Endothelial cell of umbilical vein (primary cell): Measurements from ENCODE around the gene RTN3. TPM values are rescaled to one million over a fixed set of nuclear protein-coding genes. Genes with fewer than 3 reads are reported as not detected.

Experiments
- BruUV-seq: library from RNA; stranded (reverse); fragments of 400-500 nt; replicated peaks from 2 replicates; lab custom pipeline; 2021; lab: Mats Ljungman, UMichigan
- CTCF ChIA-PET: fragments of 300-600, 350-600 bp; sonication (Branson Sonifier 250); formaldehyde crosslinking; loops from one replicate; lab custom pipeline; 2021; ENCODE audit warnings: antibody characterized with exemption, inconsistent platforms; lab: Charles Lee
- POLR2A ChIA-PET: fragments of 300-600, 350-600 bp; sonication (Branson Sonifier 250); formaldehyde crosslinking; loops from one replicate; lab custom pipeline; 2021; ENCODE audit warnings: antibody characterized with exemption, inconsistent platforms; lab: Charles Lee
- DNase-seq: peaks from one replicate; pipeline ENCODE4 v3.0.0-alpha.2; 2011; ENCODE audit warnings: low read depth, low spot score
- FAIRE-seq: peaks from 2 replicates; lab custom pipeline; 2011; peaks lifted over from hg19 to GRCh38; lab: Jason Lieb, UNC
- H2AFZ ChIP-seq: 2 replicates; pipeline ENCODE4 v1.6.0; 2012; ENCODE audit warnings: low read depth, low read length, control low read depth, inconsistent platforms
- H3K27ac ChIP-seq: 2 replicates; pipeline ENCODE4 v1.5.1; 2011; ENCODE audit warnings: low read depth, mild to moderate bottlenecking, control low read depth, low read length, moderate library complexity; ENCODE audit not compliant: insufficient read depth
- H3K27me3 ChIP-seq, 2 experiments: 2 replicates each; pipeline versions ENCODE4 v1.6.0 to v1.6.1; 2011; ENCODE audit warnings: low read length in 2 of 2, mixed read lengths in 1 of 2; ENCODE audit not compliant: control insufficient read depth in 2 of 2, insufficient read depth in 2 of 2
- H3K36me3 ChIP-seq, 2 experiments: 2 replicates in 1 of 2; 3 replicates in 1 of 2; pipeline ENCODE4 v1.5.1; 2011; ENCODE audit warnings: low read length in 2 of 2, mild to moderate bottlenecking in 1 of 2, moderate library complexity in 1 of 2; ENCODE audit not compliant: control insufficient read depth in 2 of 2, insufficient read depth in 2 of 2; ENCODE audit errors: extremely low read depth in 1 of 2
- H3K4me1 ChIP-seq: 3 replicates; pipeline ENCODE4 v1.5.1; 2011; ENCODE audit warnings: mild to moderate bottlenecking, low read length; ENCODE audit not compliant: control insufficient read depth, insufficient read depth; ENCODE audit errors: extremely low read depth
- H3K4me2 ChIP-seq: 2 replicates; pipeline ENCODE4 v1.6.1; 2011; ENCODE audit warnings: low read length, control low read depth, mixed read lengths; ENCODE audit not compliant: insufficient read depth
- H3K4me3 ChIP-seq, 3 experiments: fragments of 200-600 bp in 1 of 3; sonication (generic), shearing (Covaris generic) in 1 of 3; replicated peaks in 1 of 3; 2 replicates each; pipeline ENCODE4 v1.5.1; 2011 to 2016; ENCODE audit warnings: control low read depth in 3 of 3, low read length in 3 of 3, mild to moderate bottlenecking in 2 of 3, inconsistent platforms in 1 of 3, low read depth in 1 of 3, moderate library complexity in 1 of 3; ENCODE audit not compliant: insufficient read depth in 1 of 3
- H3K79me2 ChIP-seq: 2 replicates; pipeline ENCODE4 v1.6.0; 2012; ENCODE audit warnings: low read length, inconsistent platforms; ENCODE audit not compliant: control insufficient read depth, insufficient read depth
- H3K9ac ChIP-seq: replicated peaks from 2 replicates; pipeline ENCODE3; 2011; ENCODE audit warnings: low read length, control low read depth; ENCODE audit not compliant: insufficient read depth; ENCODE audit errors: extremely low read depth
- H3K9me1 ChIP-seq: replicated peaks from 3 replicates; pipeline ENCODE4 v1.6.0; 2011; ENCODE audit warnings: mild to moderate bottlenecking, low read length; ENCODE audit not compliant: control insufficient read depth, insufficient read depth; ENCODE audit errors: extremely low read depth
- H3K9me3 ChIP-seq: replicated peaks from 2 replicates; pipeline ENCODE4 v1.5.1; 2012; ENCODE audit warnings: low read length, inconsistent platforms; ENCODE audit not compliant: control insufficient read depth, insufficient read depth
- H4K20me1 ChIP-seq: replicated peaks from 2 replicates; pipeline ENCODE3; 2011; ENCODE audit warnings: mild to moderate bottlenecking, low read length; ENCODE audit not compliant: control insufficient read depth, insufficient read depth; ENCODE audit errors: extremely low read depth
- FOS ChIP-seq: IDR thresholded peaks from 2 replicates; pipeline ENCODE4 v1.6.1; 2011; ENCODE audit warnings: mild to moderate bottlenecking, low read length, moderate library complexity, borderline replicate concordance; ENCODE audit not compliant: insufficient read depth
- MYC ChIP-seq: IDR thresholded peaks from one replicate; pipeline ENCODE4 v1.6.1; 2011; ENCODE audit warnings: mild to moderate bottlenecking, low read depth, low read length
- POLR2A ChIP-seq: IDR thresholded peaks from 2 replicates; pipeline ENCODE4 v1.6.1; 2012; ENCODE audit warnings: low read depth, mild to moderate bottlenecking, control low read depth, low read length
- dilution Hi-C: fragments of 300-500 bp; cut with MboI; formaldehyde crosslinking; loops from one replicate; pipeline ENCODE4 v1.15.0; 2019; ENCODE audit warnings: low sequenced_read_pairs; ENCODE audit not compliant: extremely low pct_ligation_motif_present
- intact Hi-C: fragments of 100-400 bp; cut with micrococcal nuclease; formaldehyde crosslinking; loops from one replicate; pipeline ENCODE4 v1.10.0; 2022
- polyA plus RNA-seq, 4 experiments: library from polyadenylated mRNA; depleted of rRNA in 3 of 4; stranded (reverse) in 3 of 4; unstranded in 1 of 4; fragments of >200 nt; gene quantifications; 2 replicates each; pipeline versions ENCODE4 v1.2.1 to v1.2.3, GENCODE V29; 2011 to 2012; ENCODE audit warnings: missing spikeins in 1 of 4
- total RNA-seq: library from RNA; stranded (reverse); gene quantifications from 2 replicates; pipeline ENCODE4 v1.2.3, GENCODE V29; 2021
- TF ChIP-seq, protein P1 (sequence below), 2 donors: IDR thresholded peaks; 1 replicate in 1 of 2; 2 replicates in 1 of 2; pipeline ENCODE4 v1.5.1; 2011; ENCODE audit warnings: low read length in 2 of 2, mild to moderate bottlenecking in 2 of 2, moderate library complexity in 2 of 2, control low read depth in 1 of 2, inconsistent platforms in 1 of 2, low read depth in 1 of 2; ENCODE audit not compliant: insufficient read depth in 1 of 2; ENCODE audit errors: extremely low read depth in 1 of 2

Gene RTN3
- total and polyA plus RNA-seq, 2 donors (not counting 3 experiments of a cell fraction or from before 2014, with no cell fraction given) = 90.6 to 112 TPM

GRCh38 chr11:63738720-63739360 is 57.5 kb downstream of the RTN3 start:
- TF ChIP-seq, protein P1, sequence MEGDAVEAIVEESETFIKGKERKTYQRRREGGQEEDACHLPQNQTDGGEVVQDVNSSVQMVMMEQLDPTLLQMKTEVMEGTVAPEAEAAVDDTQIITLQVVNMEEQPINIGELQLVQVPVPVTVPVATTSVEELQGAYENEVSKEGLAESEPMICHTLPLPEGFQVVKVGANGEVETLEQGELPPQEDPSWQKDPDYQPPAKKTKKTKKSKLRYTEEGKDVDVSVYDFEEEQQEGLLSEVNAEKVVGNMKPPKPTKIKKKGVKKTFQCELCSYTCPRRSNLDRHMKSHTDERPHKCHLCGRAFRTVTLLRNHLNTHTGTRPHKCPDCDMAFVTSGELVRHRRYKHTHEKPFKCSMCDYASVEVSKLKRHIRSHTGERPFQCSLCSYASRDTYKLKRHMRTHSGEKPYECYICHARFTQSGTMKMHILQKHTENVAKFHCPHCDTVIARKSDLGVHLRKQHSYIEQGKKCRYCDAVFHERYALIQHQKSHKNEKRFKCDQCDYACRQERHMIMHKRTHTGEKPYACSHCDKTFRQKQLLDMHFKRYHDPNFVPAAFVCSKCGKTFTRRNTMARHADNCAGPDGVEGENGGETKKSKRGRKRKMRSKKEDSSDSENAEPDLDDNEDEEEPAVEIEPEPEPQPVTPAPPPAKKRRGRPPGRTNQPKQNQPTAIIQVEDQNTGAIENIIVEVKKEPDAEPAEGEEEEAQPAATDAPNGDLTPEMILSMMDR (IDR thresholded peaks at IDR 0.05; ENCODE audit: extremely low read depth in 1 of 2, insufficient read depth in 1 of 2, low read depth in 1 of 2, low read length in 2 of 2) = peak; percentile 67 to 75
- TF ChIP-seq FOS = no peak
- no peak for TF ChIP-seq MYC
- TF ChIP-seq POLR2A = no peak

More at GRCh38 chr11:63738720-63739360, 57.5 kb downstream of the RTN3 start:
- H3K9me1 ChIP-seq = no peaks in the 10 kb centered on the region
- no peaks in the 10 kb centered on the region for H3K9me3 ChIP-seq
- no peaks in the 10 kb centered on the region for H3K27me3 ChIP-seq
- dilution Hi-C loops (no loop called here), intact Hi-C loops (loop anchor here (1.0 kb wide), 4 partner anchors 58 to 260 kb away; partner anchors contain the start of genes ATL3 and RTN3)
- H3K9ac ChIP-seq = no peak overlapping the region
- H3K4me3 ChIP-seq = no peak overlapping the region
- BruUV-seq = no TSS peak
- H3K79me2 ChIP-seq = peaks cover 14% of the 10 kb centered on the region
- no peaks in the 10 kb centered on the region for H4K20me1 ChIP-seq
- H3K27ac ChIP-seq = no peak overlapping the region
- CTCF ChIA-PET = interaction anchor here (0.7 to 4.8 kb wide), 38 partner anchors 9 to 833 kb away, joined by 3 to 43 read pairs (median 4); partner anchors contain the start of genes ATL3, PLAAT4 and RTN3
- H3K4me2 ChIP-seq = no peak overlapping the region
- H2AFZ ChIP-seq = no peak overlapping the region
- FAIRE-seq (peak; percentile 66), DNase-seq (peak; percentile 89)
- POLR2A ChIA-PET = no interaction called here
- H3K36me3 ChIP-seq = no peaks in the 10 kb centered on the region
- H3K4me1 ChIP-seq = no peaks in the 10 kb centered on the region
